GM04503 (cell line): ENCODE measurements around the gene FLYWCH1.
"Not testable (repeated sequence)": the region's sequence is repeated elsewhere in the genome, so short reads cannot be mapped to it uniquely, and the experiment has no call there.

Experiments used
- DNase-seq: peaks from one replicate; pipeline ENCODE4 v3.0.0-alpha.2; 2012; ENCODE audit warnings: low read depth

Gene FLYWCH1

DNA sequence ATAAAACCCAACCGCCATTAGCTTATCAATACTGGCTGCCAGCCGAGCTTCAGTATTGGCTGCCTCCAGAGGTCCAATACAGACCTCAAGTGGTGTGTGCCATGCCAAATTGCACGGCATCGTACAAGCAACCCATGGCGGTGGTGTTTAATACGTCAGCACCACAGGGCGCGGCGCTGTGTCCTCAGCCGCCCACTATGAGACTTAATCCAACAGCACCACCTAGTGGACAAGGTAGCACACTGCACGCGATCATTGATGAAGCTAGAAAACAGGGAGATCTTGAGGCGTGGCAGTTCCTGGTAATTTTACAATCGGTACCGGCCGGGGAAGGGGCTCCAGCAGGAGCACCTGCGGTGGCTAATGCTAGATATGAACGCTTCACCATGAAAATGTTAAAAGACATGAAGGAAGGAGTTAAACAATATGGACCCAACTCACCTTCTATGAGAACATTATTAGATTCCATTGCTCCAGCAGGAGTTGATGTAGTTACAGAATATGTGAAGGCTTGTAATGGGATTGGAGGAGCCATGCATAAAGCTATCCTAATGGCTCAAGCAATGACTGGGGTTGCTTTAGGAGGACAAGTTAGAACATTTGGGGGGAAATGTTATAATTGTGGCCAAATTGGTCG lies 15.4 kb downstream of the FLYWCH1 start:
- DNase-seq: peak; percentile 42

- not testable (repeated sequence) for DNase-seq
Observed at GRCh38 chr16:2928151-2928550, 16.4 kb downstream of the FLYWCH1 start.

GRCh38 chr16:2928796-2929195 lies 17.1 kb downstream of the FLYWCH1 start:
- no peak for DNase-seq

DNA sequence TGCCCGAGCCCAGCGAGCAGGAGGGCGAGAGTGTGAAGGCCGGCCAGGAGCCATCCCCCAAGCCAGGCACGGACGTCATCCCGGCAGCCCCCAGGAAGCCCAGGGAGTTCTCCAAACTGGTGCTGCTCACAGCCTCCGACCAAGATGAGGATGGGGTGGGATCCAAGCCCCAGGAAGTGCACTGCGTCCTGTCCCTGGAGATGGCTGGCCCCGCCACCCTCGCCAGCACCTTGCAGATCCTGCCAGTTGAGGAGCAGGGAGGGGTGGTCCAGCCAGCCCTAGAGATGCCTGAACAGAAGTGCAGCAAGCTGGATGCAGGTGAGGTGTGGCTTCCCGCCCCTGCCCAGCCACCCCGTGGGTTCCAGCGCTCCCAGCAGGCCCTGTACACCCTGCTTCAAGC lies 18.0 kb downstream of the FLYWCH1 start:
- no peak for DNase-seq

GRCh38 chr16:2930236-2930635 lies 18.5 kb downstream of the FLYWCH1 start:
- DNase-seq: no peak

- DNase-seq: not testable (repeated sequence)
Observed at GRCh38 chr16:2931231-2931914, 19.6 kb downstream of the FLYWCH1 start.

DNA sequence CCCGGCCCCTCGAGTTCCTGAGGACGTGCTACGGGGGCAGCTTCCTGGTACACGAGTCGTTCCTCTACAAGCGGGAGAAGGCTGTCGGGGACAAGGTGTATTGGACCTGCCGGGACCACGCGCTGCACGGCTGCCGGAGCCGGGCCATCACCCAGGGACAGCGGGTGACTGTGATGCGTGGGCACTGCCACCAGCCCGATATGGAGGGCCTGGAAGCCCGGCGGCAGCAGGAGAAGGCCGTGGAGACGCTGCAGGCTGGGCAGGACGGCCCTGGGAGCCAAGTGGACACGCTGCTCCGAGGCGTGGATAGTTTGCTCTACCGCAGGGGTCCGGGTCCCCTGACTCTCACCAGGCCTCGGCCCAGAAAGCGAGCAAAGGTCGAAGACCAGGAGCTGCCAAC lies 21.4 kb downstream of the FLYWCH1 start:
- DNase-seq: no peak

- DNase-seq: no peak
Observed at GRCh38 chr16:2933701-2934100, 22.0 kb downstream of the FLYWCH1 start.

DNA sequence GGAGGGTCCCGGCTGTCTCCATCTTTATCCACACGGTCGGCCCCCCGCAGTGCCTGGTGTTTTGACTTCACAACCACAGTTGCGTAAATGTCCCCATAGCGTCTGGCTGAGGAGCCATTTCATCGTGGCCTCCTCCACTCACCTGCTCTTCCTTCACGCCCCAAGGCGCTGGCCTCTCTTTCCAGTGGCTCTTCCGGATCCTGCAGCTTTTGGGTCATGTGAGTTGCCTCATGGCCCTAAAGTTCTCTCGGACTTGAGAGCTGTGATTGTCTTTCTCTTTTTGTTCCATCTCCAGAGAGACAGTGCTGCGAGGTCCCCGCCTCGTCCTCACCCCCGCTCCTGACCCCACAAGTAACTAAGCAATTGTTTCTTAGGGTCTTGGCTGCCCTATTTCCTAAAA lies 22.7 kb downstream of the FLYWCH1 start:
- no peak for DNase-seq

DNA sequence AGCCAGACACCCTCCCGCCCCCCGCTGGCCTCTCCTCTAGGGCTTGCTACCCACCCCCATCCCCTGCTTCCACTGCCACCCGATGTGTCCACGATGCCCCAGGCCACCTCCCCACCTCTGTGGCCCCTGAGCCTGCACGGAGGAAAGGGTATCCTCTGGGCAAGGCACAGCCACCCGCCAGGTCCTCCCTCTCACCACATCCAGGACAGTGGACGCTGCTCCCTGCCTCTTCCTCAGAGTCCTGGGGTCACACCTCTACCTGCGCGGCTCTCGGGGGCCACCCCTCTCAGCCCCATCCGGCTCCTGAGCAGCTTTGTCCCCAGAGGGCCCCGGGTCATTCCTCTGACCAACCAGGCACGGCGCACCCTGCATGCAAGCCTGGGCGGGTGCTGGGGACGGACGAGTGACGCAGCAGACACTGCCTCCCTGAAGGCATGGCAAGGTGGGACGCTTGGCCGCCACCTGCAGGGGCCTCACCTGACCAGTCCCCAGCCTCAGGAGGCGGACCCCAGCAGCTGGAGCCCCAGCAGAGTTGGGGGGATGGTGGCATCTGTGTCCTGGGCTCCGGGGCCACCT lies 24.8 kb downstream of the FLYWCH1 start:
- DNase-seq: no peak

GRCh38 chr16:2937170-2937569 lies 25.4 kb downstream of the FLYWCH1 start:
- no peak for DNase-seq

DNA sequence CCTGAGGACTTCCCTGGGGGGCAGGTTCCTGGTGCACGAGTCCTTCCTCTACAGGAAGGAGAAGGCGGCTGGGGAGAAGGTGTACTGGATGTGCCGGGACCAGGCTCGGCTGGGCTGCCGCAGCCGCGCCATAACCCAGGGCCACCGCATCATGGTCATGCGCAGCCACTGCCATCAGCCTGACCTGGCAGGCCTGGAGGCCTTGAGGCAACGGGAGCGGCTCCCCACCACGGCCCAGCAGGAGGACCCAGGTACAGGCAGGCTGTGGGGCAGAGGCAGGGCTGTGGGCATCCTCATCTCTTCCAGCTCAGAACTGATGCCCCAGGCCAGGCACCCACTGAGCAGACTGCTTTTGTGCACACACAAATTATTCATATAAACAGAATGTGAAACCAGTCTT lies 26.5 kb downstream of the FLYWCH1 start:
- DNase-seq: no peak

- DNase-seq: no peak
Observed at GRCh38 chr16:2939968-2940367, 28.2 kb downstream of the FLYWCH1 start.

DNA sequence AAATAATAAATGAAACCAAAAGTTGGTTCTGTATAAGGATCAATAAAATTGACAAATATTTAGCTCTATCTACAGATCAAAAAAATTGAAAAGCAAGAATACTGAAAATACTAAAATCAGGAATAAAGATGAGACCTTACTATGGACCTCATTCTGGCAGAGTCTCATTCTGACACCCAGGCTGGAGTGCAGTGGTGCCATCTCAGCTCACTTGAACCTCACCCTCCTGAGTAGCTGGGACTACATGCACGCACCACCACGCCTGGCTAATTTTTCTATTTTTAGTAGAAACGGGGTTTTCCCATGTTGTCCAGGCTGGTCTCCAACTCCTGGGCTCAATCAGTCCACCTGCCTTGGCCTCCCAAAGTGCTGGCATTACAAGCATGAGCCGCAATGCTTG lies 30.3 kb downstream of the FLYWCH1 start:
- DNase-seq: no peak

DNA sequence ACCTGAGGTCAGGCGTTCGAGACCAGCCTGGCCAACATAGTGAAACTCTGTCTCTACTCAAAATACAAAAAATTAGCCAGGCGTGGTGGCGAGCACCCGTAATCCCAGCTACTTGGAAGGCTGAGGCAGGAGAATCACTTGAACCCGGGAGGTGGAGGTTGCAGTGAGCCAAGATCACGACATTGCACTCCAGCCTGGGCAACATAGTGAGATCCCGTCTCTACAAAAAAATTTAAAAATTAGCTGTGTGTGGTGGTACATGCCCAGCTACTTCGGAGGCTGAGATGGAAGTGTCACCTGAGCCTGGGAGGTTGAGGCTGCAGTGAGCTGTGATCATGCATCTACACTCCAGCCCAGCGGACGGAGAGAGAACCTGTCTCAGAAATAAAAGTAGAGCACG lies 32.0 kb downstream of the FLYWCH1 start:
- not testable (repeated sequence) for DNase-seq

GRCh38 chr16:2946649-2947048 lies 34.9 kb downstream of the FLYWCH1 start:
- DNase-seq: no peak

GRCh38 chr16:2948807-2949704 lies 37.3 kb downstream of the FLYWCH1 start:
- DNase-seq: no peak

- DNase-seq: no peak
Observed at GRCh38 chr16:2949705-2950352, 38.1 kb downstream of the FLYWCH1 start.

GRCh38 chr16:2950353-2950724 lies 38.6 kb downstream of the FLYWCH1 start:
- no peak for DNase-seq

DNA sequence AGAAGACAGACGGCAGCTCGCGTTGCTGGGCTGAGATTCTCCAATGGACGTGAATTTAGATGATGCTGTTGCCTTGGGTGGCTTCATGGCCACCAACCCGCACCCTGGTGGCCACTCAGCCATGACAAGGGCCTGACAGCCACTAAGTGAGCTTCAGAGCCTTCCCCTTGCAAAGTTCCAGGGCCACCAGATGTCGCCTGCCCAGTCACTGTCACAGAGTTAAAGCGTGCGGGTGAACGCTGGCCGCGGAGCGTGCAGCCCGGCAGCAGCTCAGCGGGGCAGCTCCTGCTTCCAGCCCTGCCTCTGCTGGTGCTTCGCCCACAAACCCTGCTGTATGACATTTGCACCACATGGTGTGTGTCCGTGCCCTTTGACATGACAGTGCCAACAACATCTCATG lies 39.0 kb downstream of the FLYWCH1 start:
- DNase-seq: no peak

- no peak for DNase-seq
Observed at GRCh38 chr16:2952679-2953078, 40.9 kb downstream of the FLYWCH1 start.
